EH (cell line): ENCODE measurements around the gene ZFP57.

Source experiments
- DNase-seq: peaks from one replicate; pipeline ENCODE4 v3.0.0-alpha.2; 2015; ENCODE audit warnings: low read depth

The ZFP57 gene

DNA sequence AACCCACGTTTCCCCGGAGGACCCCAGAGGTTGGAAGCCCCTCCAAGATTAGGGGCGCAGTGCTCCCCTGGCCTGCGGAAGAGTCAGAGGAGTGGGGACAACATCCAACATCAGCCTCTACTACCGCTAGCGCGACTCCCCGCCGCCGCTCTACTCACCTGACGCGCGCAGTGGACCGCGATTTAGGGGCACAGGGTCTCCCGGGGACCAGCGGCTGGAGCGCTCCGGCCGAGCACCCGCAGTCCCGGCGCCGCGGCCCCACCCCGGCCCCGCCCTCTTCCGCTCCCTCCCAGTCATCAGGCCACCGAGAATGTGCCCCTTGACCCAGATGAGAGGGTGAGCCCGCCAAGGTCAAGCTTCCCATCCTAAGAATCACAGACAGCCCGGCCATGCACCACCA, at the start of gene ZFP57:
Gene ZFP57 (minus strand): TSS at position 249 of the 400 bp plus-strand sequence. CDS start 4,149 bp downstream, outside the sequence.
- no peak for DNase-seq

DNA sequence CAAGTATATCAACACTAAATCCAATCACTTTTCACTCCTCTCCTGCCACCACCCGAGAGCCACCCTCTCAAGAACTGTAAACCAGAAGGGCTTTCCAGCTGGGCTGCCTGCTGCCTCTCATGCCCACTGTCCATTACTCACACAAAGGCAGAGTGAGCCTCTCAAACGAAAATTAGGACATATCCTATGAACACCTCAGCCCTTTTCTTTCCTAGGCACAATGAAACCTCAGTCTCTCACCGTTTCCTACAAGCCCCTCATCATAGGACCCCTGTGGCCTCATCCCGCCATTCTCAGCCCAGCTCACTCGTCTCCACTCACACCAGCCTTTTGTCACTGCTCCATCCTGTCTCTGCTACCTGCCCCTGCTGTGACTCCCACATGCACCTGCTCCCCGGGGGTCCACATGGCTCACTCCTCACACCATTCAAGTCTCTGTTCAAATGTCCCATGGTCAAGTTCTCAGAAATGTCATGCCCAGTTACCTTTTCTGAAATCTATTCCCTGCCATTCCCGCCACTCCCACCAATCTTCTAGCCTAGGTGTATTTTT, 49.7 kb upstream of the ZFP57 start:
- no peak for DNase-seq

DNA sequence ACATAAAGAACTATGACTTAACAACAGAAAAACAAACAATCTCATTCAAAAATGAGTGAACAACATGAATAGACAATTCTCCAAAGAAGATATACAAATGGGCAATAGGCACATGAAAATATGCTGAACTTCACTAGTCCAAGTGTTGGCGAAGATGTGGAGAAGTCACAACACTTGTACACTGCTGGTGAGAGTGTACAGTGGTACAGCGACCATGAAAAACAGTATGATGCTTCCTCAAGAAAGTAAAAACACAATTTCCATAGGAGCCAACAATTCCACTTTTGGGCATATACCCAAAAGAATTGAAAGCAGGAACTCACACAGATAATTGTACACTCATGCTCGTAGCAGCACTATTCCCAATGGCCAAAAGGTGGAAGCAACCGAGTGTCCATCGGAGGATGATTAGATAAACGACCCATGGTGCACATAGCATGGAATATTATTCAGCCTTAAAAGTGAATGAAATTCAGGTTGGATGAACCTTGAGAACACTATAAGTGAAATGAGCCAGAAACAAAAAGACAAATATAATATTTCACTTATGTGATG, 48.9 kb upstream of the ZFP57 start:
- no peak for DNase-seq

DNA sequence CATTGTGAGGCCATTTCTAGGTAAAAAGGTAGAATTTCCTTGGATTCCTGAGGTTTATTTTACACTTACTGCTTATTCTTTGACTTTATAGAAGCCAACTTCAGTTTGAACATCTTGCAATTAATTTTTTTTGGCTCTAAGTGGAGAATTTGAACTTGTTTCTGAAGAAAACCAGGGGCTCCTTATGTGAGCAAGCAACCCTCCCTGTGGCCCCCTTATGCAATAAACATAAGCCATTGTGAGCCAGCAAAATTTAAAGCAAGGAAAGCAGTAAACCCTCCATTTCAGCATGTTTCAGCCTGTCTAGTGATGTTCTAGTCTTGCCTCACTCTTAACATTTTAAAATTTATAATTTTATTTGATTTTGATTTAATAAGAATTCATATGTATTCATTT, 47.9 kb upstream of the ZFP57 start:
- DNase-seq = no peak

DNA sequence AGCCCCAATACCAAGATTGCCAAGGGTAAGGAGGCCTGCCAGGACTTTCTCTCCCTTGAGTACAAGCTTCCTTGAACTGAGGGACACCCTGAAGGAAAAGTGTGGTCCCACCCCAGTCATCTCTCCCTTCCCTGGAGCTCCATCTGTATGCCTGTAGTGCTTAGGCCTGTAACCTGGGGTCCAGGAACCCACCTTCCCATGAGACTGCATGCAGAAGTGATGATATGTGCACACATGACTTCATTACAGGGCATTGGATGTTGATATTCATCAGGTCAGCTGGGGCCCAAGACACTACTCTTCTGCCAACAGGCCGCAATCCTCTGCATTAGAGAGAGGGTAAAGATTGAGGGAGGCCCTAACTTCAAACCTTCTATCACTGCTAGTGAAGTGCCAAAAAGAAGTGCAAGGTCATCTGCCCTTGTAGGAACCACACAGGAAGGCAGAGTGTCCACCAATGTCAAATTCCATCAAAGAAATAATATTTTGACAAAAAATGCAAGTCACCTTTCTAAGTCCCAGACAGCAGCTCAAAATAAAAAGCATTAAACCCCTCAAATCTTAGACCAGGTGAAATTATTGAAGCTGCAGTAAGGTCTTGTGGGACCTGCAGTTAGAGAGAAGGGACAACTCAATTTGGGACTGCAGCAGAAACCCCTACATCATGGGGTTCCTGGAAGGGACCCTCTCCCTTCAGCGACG, 47.4 kb upstream of the ZFP57 start:
- no peak for DNase-seq

DNA sequence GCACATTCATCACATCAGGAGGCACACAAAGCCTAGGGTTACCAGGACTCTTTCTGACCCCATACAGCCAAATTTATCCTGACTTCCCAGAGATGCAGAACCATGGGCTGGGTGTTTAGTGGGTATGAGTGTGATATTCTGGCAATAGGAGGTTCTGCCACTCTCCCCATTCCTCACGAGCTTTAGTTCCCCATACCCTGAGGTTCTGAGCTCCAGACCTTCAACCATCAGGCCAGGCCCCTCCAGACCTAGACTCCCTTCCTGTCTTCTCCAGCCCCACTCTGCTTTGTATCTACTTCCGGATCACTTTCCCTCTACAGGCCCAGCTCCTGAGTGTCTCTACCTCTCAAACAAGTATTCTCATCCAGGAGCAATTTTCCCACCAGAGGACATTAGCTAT, 46.7 kb upstream of the ZFP57 start:
- no peak for DNase-seq

DNA sequence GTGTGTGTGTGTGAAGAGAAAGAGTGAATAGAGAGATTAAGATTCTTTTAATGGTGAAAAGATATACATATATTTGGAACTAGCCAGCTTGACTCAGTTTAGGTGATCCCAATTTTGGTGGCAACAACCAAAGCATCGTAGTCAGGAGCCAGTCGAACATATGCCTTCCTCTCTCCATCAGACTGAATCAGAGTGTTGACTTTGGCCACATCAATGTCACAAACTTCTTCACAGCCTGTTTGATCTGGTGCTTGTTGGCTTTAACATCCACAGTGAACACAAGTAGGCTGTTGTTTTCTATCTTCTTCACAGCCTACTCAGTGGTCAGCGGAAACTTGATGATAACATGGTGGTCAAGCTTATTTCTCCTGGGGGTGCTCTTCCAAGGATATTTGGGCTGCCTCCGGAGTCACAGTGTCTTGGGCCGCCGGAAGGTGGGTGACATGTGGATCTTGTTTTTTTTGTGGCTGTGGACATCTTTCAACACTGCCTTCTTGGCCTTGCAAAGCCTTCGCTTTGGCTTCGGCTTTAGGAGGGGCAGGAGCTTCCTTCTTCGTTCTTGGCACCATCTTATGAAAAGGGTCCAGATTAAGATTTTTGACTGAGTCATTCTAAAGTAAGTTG, 45.7 kb upstream of the ZFP57 start:
- DNase-seq = no peak

DNA sequence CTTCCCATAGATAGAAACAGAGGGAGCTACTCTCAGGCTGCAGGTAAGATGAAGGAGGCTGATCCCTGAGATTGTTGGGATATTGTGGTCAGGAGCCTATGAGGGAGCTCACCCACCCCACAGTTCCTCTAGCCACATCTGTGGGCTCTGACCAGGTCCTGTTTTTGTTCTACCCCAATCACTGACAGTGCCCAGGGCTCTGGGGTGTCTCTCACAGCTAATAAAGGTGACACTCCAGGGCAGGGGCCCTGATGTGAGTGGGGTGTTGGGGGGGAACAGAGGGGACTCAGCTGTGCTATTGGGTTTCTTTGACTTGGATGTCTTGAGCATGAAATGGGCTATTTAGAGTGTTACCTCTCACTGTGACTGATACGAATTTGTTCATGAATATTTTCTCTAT, 45.0 kb upstream of the ZFP57 start:
- DNase-seq = no peak

DNA sequence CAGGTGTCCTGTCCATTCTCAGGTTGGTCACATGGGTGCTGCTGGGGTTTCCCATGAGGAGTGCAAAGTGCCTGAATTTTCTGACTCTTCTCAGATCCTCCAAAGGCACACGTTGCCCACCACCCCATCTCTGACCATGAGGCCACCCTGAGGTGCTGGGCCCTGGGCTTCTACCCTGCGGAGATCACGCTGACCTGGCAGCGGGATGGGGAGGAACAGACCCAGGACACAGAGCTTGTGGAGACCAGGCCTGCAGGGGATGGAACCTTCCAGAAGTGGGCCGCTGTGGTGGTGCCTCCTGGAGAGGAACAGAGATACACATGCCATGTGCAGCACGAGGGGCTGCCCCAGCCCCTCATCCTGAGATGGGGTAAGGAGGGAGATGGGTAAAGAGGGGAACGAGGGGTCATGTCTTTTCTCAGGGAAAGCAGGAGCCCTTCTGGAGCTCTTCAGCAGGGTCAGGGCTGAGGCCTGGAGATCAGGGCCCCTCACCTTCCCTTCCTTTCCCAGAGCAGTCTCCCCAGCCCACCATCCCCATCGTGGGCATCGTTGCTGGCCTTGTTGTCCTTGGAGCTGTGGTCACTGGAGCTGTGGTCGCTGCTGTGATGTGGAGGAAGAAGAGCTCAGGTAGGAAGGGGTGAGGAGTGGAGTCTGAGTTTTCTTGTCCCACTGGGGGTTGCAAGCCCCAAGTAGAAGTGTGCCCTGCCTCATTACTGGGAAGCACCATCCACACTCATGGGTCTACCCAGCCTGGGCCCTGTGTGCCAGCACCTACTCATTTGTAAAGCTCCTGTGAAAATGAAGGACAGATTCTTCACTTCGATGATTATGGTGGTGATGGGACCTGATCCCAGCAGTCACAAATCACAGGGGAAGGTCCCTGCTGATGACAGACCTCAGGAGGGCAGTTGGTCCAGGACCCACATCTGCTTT, 44.3 kb upstream of the ZFP57 start:
- no peak for DNase-seq

DNA sequence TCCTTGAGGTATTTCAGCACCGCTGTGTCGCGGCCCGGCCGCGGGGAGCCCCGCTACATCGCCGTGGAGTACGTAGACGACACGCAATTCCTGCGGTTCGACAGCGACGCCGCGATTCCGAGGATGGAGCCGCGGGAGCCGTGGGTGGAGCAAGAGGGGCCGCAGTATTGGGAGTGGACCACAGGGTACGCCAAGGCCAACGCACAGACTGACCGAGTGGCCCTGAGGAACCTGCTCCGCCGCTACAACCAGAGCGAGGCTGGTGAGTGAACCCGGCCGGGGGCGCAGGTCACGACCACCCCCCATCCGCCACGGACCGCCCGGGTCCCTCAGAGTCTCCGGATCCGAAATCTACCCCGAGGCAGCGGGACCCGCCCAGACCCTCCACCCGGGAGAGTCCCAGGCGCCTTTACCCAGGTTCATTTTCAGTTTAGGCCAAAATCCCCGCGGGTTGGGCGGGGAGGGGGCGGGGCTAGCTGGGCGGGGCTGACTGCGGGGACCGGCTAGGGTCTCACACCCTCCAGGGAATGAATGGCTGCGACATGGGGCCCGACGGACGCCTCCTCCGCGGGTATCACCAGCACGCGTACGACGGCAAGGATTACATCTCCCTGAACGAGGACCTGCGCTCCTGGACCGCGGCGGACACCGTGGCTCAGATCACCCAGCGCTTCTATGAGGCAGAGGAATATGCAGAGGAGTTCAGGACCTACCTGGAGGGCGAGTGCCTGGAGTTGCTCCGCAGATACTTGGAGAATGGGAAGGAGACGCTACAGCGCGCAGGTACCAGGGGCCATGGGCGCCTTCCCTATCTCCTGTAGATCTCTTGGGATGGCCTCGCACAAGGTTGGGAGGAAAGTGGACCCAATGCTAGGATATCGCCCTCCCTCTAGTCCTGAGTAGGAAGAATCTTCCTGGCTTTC, 43.0 kb upstream of the ZFP57 start:
- DNase-seq = peak; percentile 29

DNA sequence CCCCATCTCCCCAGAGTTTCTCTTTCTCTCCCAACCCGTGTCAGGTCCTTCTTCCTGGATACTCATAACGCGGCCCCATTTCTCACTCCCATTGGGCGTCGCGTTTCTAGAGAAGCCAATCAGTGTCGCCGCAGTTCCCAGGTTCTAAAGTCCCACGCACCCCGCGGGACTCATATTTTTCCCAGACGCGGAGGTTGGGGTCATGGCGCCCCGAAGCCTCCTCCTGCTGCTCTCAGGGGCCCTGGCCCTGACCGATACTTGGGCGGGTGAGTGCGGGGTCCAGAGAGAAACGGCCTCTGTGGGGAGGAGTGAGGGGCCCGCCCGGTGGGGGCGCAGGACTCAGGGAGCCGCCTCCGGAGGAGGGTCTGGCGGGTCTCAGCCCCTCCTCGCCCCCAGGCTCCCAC, 42.3 kb upstream of the ZFP57 start, which contains the start of gene HLA-F:
Gene HLA-F (plus strand): TSS at position 173 of the 404 bp plus-strand sequence. CDS start 30 bp downstream, at position 203.
- peak; percentile 90 for DNase-seq

DNA sequence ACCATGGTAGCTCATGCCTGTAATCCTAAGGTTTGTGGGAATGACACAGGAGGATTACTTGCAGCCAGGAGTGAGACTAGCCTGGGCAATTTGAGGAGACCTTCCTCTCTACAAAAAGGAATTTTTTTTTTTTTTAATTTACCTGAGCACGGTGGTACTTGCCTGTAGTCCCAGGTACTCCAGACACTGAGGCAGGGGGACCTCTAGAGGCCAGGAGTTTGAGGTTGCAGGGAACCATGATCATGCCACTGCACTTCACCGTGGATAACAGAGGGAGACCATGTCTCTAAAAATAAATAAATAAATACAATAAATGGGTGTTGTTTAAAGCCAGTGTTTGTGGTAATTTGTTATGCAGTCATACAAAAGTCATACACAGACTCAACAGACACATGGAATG, 39.9 kb upstream of the ZFP57 start:
- DNase-seq = no peak

DNA sequence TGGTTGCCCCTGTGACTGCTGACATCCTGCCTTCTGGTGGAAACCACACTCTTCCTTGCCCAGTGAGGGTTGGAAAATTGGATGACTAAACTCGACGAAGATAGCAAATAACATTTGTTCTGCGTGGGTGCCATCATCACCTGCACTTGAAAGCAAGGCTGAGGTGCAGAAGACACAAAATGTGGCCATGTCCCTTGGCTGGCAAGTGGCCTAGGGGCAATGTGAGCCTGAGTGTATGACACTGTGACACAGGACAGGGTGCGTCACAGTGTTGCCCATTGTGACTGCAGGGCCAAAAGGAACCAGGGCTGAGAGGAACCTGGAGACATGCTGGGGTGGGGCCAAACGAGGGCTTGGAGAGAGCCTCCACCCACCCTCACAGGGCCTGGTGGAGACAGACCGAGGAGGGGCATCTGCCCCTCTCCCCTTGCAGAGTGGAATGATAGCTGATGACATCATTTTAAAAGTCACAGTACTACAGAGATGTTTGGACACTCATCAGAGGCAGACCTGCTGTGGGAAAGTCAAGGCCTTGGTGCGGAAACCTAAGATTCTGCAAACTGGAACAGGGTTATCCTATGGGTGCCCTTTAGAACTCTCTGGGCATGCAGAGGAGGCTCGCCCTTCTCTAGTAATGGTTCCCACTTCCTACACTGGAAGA, 29.5 kb upstream of the ZFP57 start:
- DNase-seq = no peak

DNA sequence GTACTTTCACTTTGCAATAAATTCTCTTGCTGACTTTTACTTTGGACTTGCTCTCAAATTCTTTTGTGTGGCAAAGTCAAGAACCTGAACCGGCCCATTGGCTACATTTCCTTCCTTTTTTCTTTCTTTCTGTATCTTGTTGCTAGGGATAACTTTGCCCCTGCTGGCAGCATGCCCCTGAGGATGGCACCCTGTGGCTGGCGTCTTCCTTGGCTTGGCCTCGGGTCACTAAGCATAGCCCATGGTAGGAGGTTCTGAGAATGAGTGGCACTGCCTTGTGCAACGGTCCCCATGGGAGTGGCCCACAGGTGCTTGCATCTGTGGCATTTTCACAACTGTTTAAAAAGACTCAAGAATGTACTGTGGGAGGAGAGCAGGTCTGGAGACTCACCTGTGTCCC, 28.2 kb upstream of the ZFP57 start:
- no peak for DNase-seq

DNA sequence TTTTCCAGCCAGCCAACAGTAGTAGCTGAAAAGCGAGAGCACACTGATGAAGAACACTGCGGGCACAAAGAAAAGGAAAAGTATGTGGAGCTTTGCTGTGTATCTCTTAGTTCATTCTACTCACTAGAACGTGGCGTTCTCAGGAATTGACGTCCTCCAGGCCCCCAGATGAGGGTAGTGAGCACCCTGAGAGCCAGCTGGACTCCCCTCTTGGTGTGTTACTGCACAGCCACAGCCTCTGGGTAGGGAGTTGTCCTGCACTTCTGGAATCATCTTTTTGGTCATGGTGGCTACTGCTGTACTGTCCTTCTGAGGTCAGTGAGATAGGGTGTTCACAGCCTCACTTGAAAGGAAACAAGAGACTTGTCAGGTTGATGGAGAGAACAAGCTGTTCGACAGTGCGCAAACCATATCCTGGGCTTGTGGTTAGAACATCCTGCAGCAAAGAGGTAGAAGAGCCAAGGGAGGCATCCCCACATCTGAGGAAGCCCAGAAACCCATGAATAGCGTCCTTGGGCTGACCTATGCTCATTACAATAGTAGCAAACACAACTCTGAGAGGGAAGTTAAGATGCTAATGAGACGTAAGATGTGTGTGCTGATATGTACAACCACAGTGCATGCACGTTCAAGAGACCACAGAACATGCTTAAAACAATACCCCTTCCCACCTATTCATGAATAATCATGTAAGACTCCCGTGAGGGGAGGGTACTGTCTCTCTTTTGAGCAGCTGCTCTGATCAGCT, 27.7 kb upstream of the ZFP57 start:
- no peak for DNase-seq

DNA sequence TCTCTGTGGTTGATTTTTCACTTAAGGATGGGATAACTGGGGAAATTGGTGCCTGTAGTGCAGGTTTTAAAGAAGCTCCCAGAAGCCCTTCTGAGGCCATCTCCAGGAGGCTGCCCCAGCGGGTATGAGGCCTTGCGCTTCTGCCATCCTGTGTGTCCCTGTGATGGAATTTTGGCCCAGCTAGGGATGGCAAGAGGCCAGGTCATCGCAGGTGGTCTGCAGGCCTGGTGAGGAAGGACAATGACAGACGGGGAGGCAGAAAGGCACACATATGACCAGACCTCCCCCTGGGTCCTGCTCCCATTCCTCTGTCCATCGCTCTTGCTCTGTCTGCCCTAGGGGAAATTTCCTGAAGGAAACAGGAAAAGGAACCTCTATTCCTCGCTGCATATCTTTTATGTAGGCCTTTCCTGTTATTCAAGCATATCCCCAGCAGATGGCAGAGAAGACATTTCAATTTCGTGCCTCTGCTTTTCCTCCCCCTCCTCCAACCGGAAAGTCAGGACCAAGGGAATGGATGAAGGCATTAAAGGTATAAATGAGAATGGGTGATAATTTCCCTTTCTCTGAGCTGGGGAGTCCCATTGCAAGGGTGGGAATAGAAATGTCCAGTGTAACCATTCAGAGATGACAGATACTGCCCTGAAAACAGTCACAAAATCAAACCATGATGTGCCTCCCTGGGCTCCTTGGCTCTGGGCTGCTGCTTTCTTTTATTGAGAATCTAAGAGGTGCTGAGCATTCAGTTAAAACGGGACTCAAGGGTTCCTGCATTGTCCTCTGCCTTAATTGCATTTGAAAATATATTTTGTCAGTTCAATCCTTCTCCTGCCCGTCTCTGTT, 24.7 kb upstream of the ZFP57 start:
- peak; percentile 67 for DNase-seq

DNA sequence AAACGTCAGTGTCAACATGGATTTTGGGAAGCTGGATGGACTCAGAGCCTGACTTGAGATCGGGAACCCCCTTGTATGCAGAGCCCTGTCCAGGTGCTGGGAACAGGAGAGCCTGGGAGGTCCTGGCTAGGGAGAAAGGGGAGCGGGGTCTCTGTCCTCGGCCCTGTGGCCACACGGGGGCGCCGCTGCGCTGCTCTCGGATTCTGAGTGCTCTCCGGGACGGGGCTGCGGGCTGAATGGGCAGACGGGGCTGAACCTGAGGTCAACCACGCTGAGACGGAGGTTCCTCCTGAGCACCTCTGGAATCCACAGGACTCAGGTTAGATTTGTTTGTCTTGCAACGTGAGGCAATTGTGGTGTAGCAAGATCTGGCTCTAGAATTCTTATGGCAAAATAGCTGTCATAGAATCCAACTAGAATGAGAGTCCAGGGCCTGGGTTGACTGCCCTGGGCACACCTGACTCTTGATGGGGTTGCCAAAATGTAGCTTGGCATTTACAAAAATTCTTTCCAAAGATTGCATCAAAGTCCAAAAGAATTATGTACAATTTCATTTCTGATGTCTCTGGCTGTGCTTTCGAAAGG, 21.7 kb upstream of the ZFP57 start:
- peak; percentile 22 for DNase-seq
